ENCODE results near the gene CDC42EP4. TPM values are rescaled to one million over a fixed set of nuclear protein-coding genes. Genes with fewer than 3 reads are reported as not detected.

The CDC42EP4 gene
- total and polyA plus RNA-seq, 9 of the 15 experiments (the other 6 are each of a cell fraction or from before 2014, with no cell fraction given) = 0.65 to 20.8 (median 12.3) TPM

GRCh38 chr17:73255671-73256181 lies 56.1 kb downstream of the CDC42EP4 start (continued):
- TF ChIP-seq ZEB2 (IDR thresholded peaks at IDR 0.05) (peak; percentile 51; the same call in 1 of the 2 replicates), MEIS2 (IDR thresholded peaks at IDR 0.05; ENCODE audit: partially characterized antibody) (peak; percentile 77), ZFP36 (IDR thresholded peaks at IDR 0.05; ENCODE audit: low read depth, low read length, partially characterized antibody) (peak; percentile 28), KLF10 (CRISPR knock-in tag; IDR thresholded peaks at IDR 0.05) (no peak), L3MBTL2 (IDR thresholded peaks at IDR 0.05) (no peak), MAZ (CRISPR knock-in tag; conservative IDR thresholded peaks at IDR 0.05 in 1 of 2, IDR thresholded peaks at IDR 0.05 in 1 of 2) (peak in 1 of 2 experiments; percentile 23; a peak in 1 of 4 replicates), IRF9 (tag; IDR thresholded peaks at IDR 0.05) (no peak), ARID3B (CRISPR knock-in tag; IDR thresholded peaks at IDR 0.05; ENCODE audit: borderline replicate concordance) (no peak), CCAR2 (IDR thresholded peaks at IDR 0.05; ENCODE audit: low read depth, low read length) (no peak), ZNF512 (tag; IDR thresholded peaks at IDR 0.05) (no peak), ZBTB11 (CRISPR knock-in tag; IDR thresholded peaks at IDR 0.05) (no peak), SNAPC5 (CRISPR knock-in tag; IDR thresholded peaks at IDR 0.05) (no peak), JUN (IDR thresholded peaks at IDR 0.05; ENCODE audit: borderline replicate concordance, low read depth, low read length) (peak; percentile 58; the same call in 1 of the 2 replicates), JUN (CRISPR knock-in tag; IDR thresholded peaks at IDR 0.05; ENCODE audit: borderline replicate concordance) (no peak), BHLHE40 (IDR thresholded peaks at IDR 0.05; ENCODE audit: low read length) (no peak), HSF4 (CRISPR knock-in tag; IDR thresholded peaks at IDR 0.05; ENCODE audit: borderline replicate concordance) (no peak), ZNF778 (CRISPR knock-in tag; IDR thresholded peaks at IDR 0.05) (no peak), SRSF3 (IDR thresholded peaks at IDR 0.05; ENCODE audit: insufficient read depth, low read length) (no peak), ZNF408 (CRISPR knock-in tag; IDR thresholded peaks at IDR 0.05; ENCODE audit: low read depth) (no peak), CHD1 (IDR thresholded peaks at IDR 0.05; ENCODE audit: low read length) (no peak), SMAD4 (CRISPR knock-in tag; conservative IDR thresholded peaks at IDR 0.05) (0 out of 2 replicates have a peak, but pooled peaks have one; percentile 20)
